Stomach smooth muscle (tissue), 2 donors: Measurements from ENCODE around the gene RBM34.

Source experiments
- H3K27ac ChIP-seq: one replicate; pipeline ENCODE4 v1.7.0; 2013; ENCODE audit warnings: mild to moderate bottlenecking, low read length, inconsistent platforms
- H3K27me3 ChIP-seq, 2 donors: one replicate each; pipeline ENCODE4 v1.7.0; 2013; ENCODE audit warnings: low read length in 2 of 2; ENCODE audit not compliant: insufficient read depth in 2 of 2, control insufficient read depth in 1 of 2
- H3K36me3 ChIP-seq, 2 donors: one replicate each; pipeline ENCODE4 v1.7.0; 2013; ENCODE audit warnings: low read length in 2 of 2; ENCODE audit not compliant: control insufficient read depth in 2 of 2, insufficient read depth in 2 of 2
- H3K4me1 ChIP-seq: one replicate; pipeline ENCODE4 v1.7.0; 2013; ENCODE audit warnings: low read length; ENCODE audit not compliant: control insufficient read depth, insufficient read depth
- H3K4me3 ChIP-seq, 2 donors: one replicate each; pipeline ENCODE4 v1.7.0; 2013; ENCODE audit warnings: low read length in 2 of 2
- H3K9ac ChIP-seq, 2 donors: one replicate each; pipeline ENCODE4 v1.7.0; 2013; ENCODE audit warnings: low read length in 2 of 2, mild to moderate bottlenecking in 1 of 2
- H3K9me3 ChIP-seq, 2 donors: one replicate each; pipeline ENCODE4 v1.7.0; 2013; ENCODE audit warnings: low read length in 2 of 2; ENCODE audit not compliant: control insufficient read depth in 2 of 2
- donor health status: healthy.
- donor health status: Pancreatic carcinoma.

The RBM34 gene

DNA sequence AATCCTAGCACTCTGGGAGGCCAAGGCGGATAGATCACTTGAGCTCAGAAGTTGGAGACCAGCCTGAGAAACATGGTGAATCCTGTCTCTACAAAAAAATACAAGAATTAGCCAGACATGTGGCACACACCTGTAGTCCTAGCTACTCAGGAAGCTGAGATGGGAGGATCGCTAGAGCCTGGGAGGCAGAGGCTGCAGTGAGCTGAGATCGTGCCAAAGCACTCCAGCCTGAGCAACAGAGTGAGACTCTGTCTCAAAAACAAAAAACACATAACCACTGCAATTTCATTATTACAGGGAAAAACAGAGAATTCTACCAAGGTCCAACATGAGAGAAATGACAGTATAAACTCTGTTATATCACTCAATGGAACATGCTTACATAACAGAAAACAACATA, 28.0 kb downstream of the RBM34 start:
- no peaks in the 10 kb centered on the region for H3K4me1 ChIP-seq
- peaks cover 24 to 25% of the 10 kb centered on the region in 2 donors for H3K36me3 ChIP-seq
- H3K27ac ChIP-seq: no peak overlapping the region
- no peaks in the 10 kb centered on the region for H3K9me3 ChIP-seq
- H3K27me3 ChIP-seq: no peaks in the 10 kb centered on the region
- no peak overlapping the region for H3K4me3 ChIP-seq
- H3K9ac ChIP-seq: no peak overlapping the region

DNA sequence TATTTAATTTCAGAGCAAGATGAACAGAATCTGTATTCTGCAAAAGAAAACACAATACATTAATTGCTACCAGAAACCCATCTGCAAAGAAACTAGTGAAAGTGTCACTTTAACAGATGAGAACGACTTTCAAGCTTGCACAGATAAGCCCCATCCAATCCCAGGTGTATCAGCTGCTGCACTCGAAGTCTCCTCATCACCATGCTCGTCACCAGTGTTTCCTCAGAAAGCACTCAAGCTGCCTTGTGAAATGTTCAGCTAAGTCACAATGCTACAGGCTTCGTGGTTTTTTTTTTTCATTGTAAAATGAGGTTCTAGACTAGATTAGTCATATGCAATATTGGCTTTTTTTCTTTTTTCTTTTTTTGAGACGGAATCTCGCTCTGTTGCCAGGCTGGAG, 29.1 kb downstream of the RBM34 start:
- Histone ChIP-seq H3K4me3 (no peak overlapping the region), H3K27ac (no peak overlapping the region), H3K9me3 (no peaks in the 10 kb centered on the region), H3K4me1 (peaks cover 3% of the 10 kb centered on the region), H3K36me3 (peaks cover 16 to 18% of the 10 kb centered on the region in 2 donors), H3K9ac (no peak overlapping the region), H3K27me3 (no peaks in the 10 kb centered on the region)

DNA sequence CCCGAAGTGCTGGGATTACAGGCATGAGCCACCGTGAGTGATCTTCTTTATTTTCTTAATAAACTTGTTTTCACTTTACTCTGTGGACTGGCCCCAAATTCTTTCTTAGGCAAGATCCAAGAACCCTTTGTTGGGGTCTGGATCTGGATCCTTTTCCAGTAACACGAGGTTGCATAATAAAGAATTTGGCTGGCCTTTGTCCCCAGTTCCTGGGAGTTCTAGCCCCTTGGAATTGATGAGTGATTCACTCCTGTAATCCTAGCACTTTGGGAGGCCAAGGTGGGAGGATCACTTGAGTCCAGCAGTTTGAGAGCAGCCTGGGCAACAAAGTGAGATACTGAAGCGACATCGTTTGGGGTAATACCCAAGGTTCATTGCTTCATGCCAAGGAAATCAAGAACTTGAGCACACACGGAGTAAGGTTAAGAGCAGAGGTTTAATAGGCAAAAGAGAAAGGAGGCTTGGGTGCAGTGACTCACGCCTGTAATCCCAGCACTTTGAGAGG, 30.2 kb downstream of the RBM34 start:
- no peaks in the 10 kb centered on the region for H3K27me3 ChIP-seq
- H3K4me1 ChIP-seq: peaks cover 5% of the 10 kb centered on the region
- no peak overlapping the region for H3K9ac ChIP-seq
- no peaks in the 10 kb centered on the region for H3K9me3 ChIP-seq
- peaks cover 5 to 9% of the 10 kb centered on the region in 2 donors for H3K36me3 ChIP-seq
- H3K27ac ChIP-seq: no peak overlapping the region
- H3K4me3 ChIP-seq: no peak overlapping the region

DNA sequence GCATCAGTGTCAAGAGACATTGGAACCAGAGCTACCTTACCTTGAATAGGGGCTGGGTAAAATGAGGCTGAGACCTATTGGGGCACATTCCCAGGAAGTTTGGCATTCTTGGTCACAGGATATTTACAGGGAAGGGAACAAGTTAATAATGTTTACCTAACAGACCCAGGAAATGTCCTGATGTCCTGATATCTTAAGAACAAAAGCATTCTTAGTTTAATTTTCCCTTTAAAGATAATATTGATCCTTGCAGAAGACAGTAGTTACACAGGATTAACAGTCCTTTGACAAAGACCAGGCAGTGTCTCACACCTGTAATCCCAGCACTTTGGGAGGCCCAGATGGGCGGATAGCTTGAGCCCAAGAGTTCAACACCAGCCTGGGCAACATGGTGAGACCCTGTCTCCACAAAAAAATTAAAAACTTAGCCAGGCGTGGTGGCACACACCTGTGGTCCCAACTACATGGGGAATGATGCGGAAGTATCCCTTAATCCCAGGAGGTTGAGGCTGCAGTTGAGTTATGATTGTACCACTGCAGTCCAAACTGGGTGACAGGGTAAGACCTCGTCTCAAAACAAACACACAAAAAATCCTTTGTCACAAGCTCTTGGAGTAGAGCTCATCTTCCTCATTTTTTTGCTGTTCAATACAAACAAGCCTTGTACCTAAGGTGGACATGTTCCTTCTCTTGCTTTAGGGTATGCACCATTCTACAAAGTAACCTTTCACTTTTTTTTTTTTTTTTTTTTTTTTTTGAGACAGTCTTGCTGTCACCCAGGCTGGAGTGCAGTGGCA, 31.1 kb downstream of the RBM34 start:
- H3K9me3 ChIP-seq: no peaks in the 10 kb centered on the region
- no peak overlapping the region for H3K27ac ChIP-seq
- peaks cover 0 to 4% of the 10 kb centered on the region in 2 donors for H3K36me3 ChIP-seq
- peaks cover 5% of the 10 kb centered on the region for H3K4me1 ChIP-seq
- H3K9ac ChIP-seq: no peak overlapping the region
- no peak overlapping the region for H3K4me3 ChIP-seq
- H3K27me3 ChIP-seq: no peaks in the 10 kb centered on the region

DNA sequence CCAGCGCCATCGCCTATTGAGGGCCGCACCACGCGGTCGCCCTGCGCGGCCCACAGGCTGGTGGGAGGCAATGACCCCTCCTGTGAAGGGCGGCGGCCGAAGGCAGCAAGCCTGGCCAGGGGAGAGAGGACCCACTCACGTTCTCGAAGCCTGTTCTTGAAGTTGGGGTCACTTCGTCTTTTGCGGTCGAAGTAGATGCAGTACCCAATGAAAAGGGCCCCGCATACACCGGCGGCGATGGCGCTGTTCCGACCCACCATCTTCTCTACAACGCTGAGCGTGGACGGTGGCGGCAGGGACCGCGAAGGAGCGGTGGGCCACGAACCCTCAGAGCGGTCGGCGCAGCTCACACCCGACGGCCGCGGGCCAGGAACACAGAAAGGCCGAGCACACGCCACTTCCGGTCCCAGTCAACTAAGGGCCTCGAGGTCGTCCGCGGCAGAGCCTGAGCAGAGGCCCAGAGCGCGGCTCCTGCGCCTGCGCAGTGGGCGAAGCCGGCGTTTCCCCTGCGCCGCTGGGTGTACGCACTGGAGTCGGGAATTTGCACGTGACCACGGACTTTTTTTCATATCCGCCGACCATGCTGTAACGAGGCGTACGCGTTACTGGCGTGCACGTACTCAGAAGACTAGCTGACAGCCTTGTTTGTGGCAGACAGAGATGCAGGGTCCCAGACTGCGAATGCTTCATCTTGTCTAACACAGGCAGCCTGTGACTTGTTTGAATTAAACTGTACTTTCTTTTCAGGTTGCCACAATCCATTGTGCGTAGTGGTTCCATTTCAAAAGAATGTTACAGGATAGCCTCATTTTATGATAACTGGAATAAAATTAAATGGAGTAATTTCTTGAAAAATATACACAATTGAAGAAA, 32.4 kb downstream of the RBM34 start, which contains the start of gene TOMM20:
TSS of gene TOMM20 (minus strand) at position 382 of the 873 bp plus-strand sequence. CDS start at position 260, 122 bp downstream.
- peak within 1 kb of the TSS; percentile 97 to 100 for H3K9ac ChIP-seq
- no peaks in the 10 kb centered on the region for H3K36me3 ChIP-seq
- no peaks in the 10 kb centered on the region for H3K27me3 ChIP-seq
- H3K4me3 ChIP-seq: peak within 1 kb of the TSS; percentile 98 to 99
- H3K4me1 ChIP-seq: peaks cover 5% of the 10 kb centered on the region
- no peaks in the 10 kb centered on the region for H3K9me3 ChIP-seq
- peak within 1 kb of the TSS; percentile 86 for H3K27ac ChIP-seq

DNA sequence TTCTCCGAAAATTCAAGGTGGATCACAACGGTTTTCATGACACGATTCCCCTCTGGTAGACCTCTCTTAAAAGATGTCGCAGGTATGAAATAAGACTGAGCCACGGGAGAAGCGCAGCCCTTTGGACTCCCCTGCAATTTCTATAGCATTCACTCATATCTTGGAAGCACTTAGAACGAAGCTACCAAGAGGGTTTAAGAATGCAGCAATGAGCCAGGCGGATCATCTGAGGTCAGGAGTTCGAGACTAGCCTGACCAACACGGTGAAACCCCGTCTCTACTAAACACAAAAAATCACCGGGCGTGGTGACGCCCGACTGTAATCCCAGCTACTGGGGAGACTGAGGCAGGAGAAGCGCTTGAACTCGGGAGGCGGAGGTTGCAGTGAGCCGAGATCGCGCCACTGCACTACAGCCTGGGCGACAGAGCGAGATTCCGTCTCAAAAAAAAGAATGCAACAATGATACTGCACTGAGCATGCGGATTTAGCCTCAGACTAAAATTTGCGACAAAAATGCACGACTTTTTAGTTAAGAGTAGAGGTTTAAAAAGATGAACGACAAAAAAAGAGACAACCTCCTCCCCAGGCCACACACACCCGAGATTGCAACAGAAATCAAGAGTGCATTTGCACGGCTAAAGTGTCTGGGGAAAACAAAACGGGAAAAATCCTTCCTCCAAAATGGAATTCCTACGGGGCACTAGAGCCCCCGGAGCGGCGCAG, 33.2 kb downstream of the RBM34 start:
- H3K27me3 ChIP-seq: no peaks in the 10 kb centered on the region
- H3K4me3 ChIP-seq: peak overlapping the region; percentile 98 to 99
- peaks cover 5% of the 10 kb centered on the region for H3K4me1 ChIP-seq
- H3K36me3 ChIP-seq: no peaks in the 10 kb centered on the region
- H3K27ac ChIP-seq: peak overlapping the region; percentile 86
- no peaks in the 10 kb centered on the region for H3K9me3 ChIP-seq
- peak overlapping the region; percentile 97 to 100 for H3K9ac ChIP-seq

DNA sequence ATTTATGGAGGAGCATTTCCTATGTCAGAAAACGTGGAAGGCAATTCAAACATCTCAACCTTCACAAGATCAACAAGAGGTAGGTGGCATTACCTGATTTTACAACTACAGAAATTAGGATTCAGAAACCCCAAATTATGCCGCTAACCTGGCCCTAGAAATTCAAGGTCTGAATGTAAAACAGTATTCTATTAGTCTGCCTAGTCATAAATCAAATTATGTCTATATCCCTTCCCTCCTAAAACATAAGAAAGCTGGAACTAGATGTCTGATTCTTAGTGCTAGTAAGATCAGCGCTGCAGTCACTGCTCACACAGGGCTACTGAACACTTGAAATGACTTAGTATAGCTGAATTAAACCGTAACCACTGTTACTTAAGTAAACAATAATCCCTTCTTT, 33.8 kb downstream of the RBM34 start:
- Histone ChIP-seq H3K9me3 (no peaks in the 10 kb centered on the region), H3K4me1 (peaks cover 5% of the 10 kb centered on the region), H3K36me3 (peaks cover 0 to 3% of the 10 kb centered on the region in 2 donors), H3K27ac (no peak overlapping the region), H3K27me3 (no peaks in the 10 kb centered on the region), H3K4me3 (peak overlapping the region; percentile 98 to 99), H3K9ac (peak overlapping the region; percentile 97 to 100)

DNA sequence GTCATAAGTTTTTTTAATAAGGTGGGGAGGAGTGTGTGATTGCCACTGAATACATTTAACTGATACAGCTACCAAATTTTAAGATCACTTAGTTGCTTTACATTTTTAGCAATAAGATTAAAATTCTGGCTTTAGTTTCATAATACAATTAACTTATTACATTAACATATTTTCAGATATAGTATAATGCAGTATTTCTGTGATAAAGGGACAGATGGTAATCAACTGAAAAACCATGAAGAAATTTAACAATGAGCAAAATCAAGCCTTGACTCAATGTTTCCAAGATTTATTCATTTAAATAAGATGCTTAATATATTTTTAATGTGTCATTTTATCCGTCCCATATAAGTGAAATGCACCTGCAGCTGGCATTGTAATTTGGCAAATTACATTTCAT, 36.4 kb downstream of the RBM34 start:
- Histone ChIP-seq H3K4me1 (peaks cover 5% of the 10 kb centered on the region), H3K27me3 (no peaks in the 10 kb centered on the region), H3K27ac (no peak overlapping the region), H3K9ac (no peak overlapping the region), H3K4me3 (no peak overlapping the region), H3K9me3 (no peaks in the 10 kb centered on the region), H3K36me3 (peaks cover 0 to 3% of the 10 kb centered on the region in 2 donors)

DNA sequence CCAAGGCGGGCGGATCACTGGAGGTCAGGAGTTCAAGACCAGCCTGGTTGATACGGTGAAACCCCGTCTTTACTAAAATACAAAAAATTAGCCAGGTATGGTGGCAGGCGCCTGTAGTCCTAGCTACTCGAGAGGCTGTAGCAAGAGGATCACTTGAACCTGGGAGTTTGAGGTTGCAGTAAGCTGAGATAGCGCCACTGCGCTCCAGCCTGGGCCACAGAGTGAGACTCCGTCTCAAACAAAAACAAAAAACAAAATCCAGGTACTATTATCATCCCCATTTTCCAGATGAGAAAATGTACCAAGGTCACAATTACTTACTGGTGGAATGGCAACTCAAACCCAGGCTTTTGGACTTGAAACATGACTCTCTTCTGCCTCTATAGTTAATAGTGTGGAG, 36.9 kb downstream of the RBM34 start:
- H3K9me3 ChIP-seq: no peaks in the 10 kb centered on the region
- peaks cover 5% of the 10 kb centered on the region for H3K4me1 ChIP-seq

DNA sequence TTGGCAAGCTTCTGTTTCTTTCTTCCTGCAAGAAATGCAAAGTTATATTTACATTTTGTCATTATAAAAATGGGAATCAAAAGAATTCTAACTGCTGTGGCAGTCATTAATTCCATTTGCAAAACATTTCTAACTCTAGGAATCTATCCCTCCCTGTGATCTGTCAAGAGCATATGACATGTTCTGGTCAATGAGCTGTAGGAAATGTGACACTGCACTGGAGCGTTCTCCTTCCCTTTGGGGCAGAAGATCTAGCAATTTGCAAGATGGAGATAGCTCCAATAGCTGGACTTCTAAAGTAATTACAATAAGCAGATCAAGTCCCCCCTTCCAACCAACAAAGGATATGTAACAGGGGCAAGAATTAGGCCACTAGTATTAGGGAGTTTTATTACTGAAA, 38.7 kb downstream of the RBM34 start:
- Histone ChIP-seq H3K4me1 (peaks cover 5% of the 10 kb centered on the region), H3K36me3 (peaks cover 20 to 21% of the 10 kb centered on the region in 2 donors)

More for the DNA sequence above, 36.9 kb downstream of the RBM34 start:
- no peaks in the 10 kb centered on the region for H3K27me3 ChIP-seq
- H3K27ac ChIP-seq: no peak overlapping the region
- peaks cover 3 to 5% of the 10 kb centered on the region in 2 donors for H3K36me3 ChIP-seq
- H3K9ac ChIP-seq: no peak overlapping the region
- no peak overlapping the region for H3K4me3 ChIP-seq

More for the DNA sequence above, 38.7 kb downstream of the RBM34 start:
- no peak overlapping the region for H3K4me3 ChIP-seq
- H3K27ac ChIP-seq: no peak overlapping the region
- no peaks in the 10 kb centered on the region for H3K27me3 ChIP-seq
- H3K9me3 ChIP-seq: no peaks in the 10 kb centered on the region
- no peak overlapping the region for H3K9ac ChIP-seq
